HG03520 (cell line): ENCODE data around the gene DICER1.

Experiments used
- ATAC-seq: cut with Tn5 transposase; IDR thresholded peaks from one replicate; pipeline ENCODE4 v1.9.1; 2021; ENCODE audit warnings: mild to moderate bottlenecking, moderate library complexity; ENCODE audit not compliant: unreplicated experiment

DICER1 gene

DNA sequence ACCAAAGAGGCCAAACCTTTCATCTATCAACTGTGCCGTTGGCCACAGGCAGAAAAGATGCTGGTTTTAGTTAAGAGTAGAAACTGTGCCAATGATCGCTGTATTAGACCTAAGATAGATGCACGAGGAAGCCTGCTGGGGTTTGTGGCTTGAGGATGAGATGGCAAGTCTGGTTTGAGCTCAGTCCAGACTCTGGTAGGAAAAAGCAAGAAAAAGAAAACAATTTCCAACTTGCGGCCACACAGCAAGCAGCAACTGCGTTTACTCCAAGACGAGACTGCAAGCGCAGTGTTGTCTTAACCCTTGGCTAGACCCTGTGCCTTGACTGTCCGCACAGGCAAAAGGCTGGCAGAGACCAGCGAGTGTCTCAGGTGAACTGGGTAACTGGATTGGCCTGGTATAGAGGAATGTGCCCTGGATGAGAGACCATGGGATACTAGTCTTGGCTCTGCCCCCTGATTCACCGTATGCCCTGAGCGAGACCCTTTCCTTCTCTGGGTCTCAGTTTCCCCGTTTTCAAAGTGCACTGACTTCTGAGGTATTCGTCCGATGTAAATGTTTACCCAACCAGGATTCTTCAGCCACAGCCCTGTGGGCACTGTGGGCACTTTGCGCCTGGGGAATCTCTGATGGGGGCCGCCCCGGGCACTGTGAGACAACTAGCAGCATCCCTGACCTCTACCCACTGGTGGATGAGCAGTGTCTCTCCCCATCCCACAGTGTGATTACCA, 113.4 kb downstream of the DICER1 start:
- ATAC-seq = no peak

- no peak for ATAC-seq
Measured at GRCh38 chr14:95043314-95043713, 114.0 kb downstream of the DICER1 start.

GRCh38 chr14:95041477-95042020, 115.8 kb downstream of the DICER1 start:
- no peak for ATAC-seq

- no peak for ATAC-seq
Measured at GRCh38 chr14:95040708-95041476, 116.4 kb downstream of the DICER1 start.

DNA sequence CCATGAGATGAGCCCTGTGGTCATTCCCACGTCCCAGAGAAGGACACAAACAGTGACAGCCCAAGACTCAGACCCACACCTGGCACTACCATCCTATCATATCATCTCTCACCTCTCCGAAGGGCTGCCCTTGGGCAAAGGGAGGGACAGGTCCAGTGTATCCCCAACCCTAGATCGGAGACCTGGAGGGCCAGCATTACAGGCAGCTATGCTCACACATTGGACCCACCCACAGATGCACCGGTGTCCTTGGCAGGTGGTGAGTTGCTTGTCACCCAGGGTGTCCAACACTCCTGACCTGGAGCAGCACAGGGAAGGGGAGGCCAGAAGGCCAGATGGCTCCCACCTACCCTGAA, 117.4 kb downstream of the DICER1 start:
- ATAC-seq = no peak

DNA sequence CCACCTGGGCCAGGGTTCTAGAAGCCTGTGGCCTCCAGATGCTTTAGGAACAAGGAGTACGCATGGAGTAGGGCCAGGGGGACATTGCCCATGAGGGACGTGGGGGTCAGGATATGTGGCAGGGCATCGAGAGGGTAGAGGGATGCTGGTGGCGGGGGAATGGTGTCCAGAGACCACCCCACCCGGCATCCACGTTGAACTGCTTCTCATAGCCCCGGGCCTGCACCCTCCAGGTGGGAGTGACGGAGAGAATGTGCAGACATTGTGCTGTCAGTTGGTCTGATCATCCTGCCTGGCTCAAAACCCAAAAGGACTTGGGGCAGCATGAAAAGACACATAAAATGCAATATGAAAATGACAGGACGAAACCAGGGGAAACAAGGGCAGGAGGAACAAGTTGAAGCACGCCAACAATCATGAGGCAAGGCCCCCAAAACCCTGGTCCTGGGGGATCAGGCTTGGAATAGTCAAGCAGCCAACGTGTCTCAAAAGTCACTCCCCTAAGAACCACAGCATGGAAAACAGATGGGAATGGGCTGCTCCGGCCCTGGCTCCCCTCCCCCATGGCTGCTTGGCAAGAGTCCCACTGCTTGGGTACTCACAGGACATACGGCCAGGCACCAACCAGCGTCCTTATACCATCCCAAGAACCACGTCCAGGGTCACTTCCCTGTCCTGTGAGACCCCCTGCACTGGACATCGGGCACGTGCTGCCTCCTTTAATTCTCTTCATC, 117.9 kb downstream of the DICER1 start:
- ATAC-seq = no peak

DNA sequence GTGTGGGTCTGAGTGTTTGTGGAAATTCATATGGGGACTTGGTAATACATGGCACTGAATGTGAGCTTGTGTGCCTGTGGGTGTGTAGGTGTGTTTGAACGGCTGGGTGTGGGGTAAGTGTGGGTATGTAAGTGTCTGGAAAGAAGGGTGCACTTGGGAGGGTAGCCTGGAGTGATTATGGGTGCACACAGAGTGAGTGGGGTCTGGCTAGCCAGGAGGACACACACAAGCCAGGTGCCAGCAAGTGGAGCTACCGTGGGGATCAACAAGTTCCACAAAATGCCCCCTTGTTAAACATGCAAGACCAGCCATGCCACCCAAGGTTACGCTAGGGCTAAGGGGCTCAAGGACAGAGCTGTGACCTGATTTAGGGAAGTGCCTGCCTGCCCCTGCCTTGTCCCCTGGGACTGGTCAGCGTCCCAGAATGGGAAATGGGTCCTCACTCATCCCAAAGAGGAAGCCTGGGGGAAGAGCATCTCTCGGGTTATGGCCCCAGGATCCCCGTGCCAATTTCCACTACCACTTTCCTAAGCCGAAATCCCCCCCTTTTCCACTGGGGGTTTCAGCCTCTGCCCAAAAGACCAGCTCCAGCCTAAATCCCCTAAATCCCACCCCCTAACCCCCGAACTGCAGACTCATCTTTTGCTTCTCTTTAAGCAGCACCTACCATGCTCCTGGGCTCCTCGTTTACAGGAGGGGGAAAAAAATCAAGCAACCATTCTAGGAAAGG, 118.6 kb downstream of the DICER1 start:
- ATAC-seq = no peak

DNA sequence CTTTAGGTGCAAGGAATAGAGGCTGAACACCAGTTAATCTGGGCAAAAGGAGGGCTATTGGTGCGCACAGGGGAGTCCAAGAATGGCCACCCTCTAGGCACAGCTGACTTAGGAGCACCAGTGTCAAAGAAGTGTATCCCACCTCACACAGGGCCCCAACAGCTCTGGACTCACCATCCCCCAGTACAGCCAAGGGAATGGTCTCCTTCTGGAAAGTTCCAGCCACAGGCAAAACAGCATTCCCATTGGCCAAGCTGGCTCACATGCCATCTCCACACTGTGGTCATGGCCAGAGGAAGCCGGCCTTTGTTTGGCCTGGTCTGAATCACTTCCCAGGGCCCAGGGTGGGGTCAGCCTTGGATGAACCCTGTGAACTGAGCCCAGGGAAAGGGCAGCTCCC, 120.1 kb downstream of the DICER1 start:
- no peak for ATAC-seq
